ENCODE measurements around the gene PAQR5. TPM values are rescaled to one million over a fixed set of nuclear protein-coding genes. Genes with fewer than 3 reads are reported as not detected.

PAQR5 gene
- total and polyA plus RNA-seq, 2 donors (not counting 3 experiments of a cell fraction or from before 2014, with no cell fraction given) = 0.08 to 0.09 TPM

- BruUV-seq (replicated peaks) = no TSS peak
- no peak overlapping the region for H2AFZ ChIP-seq (ENCODE audit: low read depth, low read length)
- intact Hi-C loops (cut with micrococcal nuclease) = no loop called here
- no peak overlapping the region for H3K9ac ChIP-seq (replicated peaks; ENCODE audit: extremely low read depth, insufficient read depth, low read length)
- H3K27ac ChIP-seq (ENCODE audit: insufficient read depth, low read depth, low read length) = no peak overlapping the region
- no peaks in the 10 kb centered on the region for H3K79me2 ChIP-seq (ENCODE audit: control insufficient read depth, insufficient read depth, low read length)
- no peak overlapping the region for H3K4me2 ChIP-seq (ENCODE audit: insufficient read depth, low read length)
- H3K9me3 ChIP-seq (replicated peaks; ENCODE audit: control insufficient read depth, insufficient read depth, low read length) = no peaks in the 10 kb centered on the region
- dilution Hi-C loops (cut with MboI; ENCODE audit: extremely low pct_ligation_motif_present, low sequenced_read_pairs) = no loop called here
- DNase-seq (ENCODE audit: low read depth, low spot score) (no peak), FAIRE-seq (no peak)
- peaks cover 10 to 18% of the 10 kb centered on the region in 2 experiments for H3K27me3 ChIP-seq (ENCODE audit: control insufficient read depth in 2 of 2, insufficient read depth in 2 of 2, low read length in 2 of 2)
- no peak overlapping the region for H3K4me3 ChIP-seq (replicated peaks in 1 of 3; ENCODE audit: insufficient read depth in 1 of 3, low read depth in 1 of 3, low read length in 3 of 3)
- ChIA-PET POLR2A (no interaction called here), CTCF (interaction anchor here (0.6 to 1.1 kb wide), 7 partner anchors 10 to 244 kb away, joined by 3 to 5 read pairs (median 3); no protein-coding TSS in a partner anchor)
- H3K9me1 ChIP-seq (replicated peaks; ENCODE audit: control insufficient read depth, extremely low read depth, insufficient read depth, low read length) = no peaks in the 10 kb centered on the region
- peaks cover 7% of the 10 kb centered on the region for H3K4me1 ChIP-seq (ENCODE audit: control insufficient read depth, extremely low read depth, insufficient read depth, low read length)
- TF ChIP-seq EZH2 (IDR thresholded peaks at IDR 0.05; ENCODE audit: borderline replicate concordance, low read depth, low read length, severe bottlenecking) (no peak), POLR2AphosphoS5 (IDR thresholded peaks at IDR 0.05; ENCODE audit: insufficient read depth, low read depth, low read length) (no peak), GATA2 (IDR thresholded peaks at IDR 0.05; ENCODE audit: insufficient read depth, insufficient read length, low read depth, low read length) (no peak), CTCF (IDR thresholded peaks at IDR 0.05; ENCODE audit: extremely low read depth in 1 of 2, insufficient read depth in 1 of 2, low read depth in 1 of 2, low read length in 2 of 2) (peak in 1 of 2 donors; percentile 15), FOS (IDR thresholded peaks at IDR 0.05; ENCODE audit: borderline replicate concordance, insufficient read depth, low read length) (no peak), JUN (IDR thresholded peaks at IDR 0.05; ENCODE audit: borderline replicate concordance, insufficient read depth, insufficient read length, low read depth) (no peak), MAX (IDR thresholded peaks at IDR 0.05; ENCODE audit: insufficient read depth, insufficient read length) (no peak), POLR2A (IDR thresholded peaks at IDR 0.05; ENCODE audit: low read depth, low read length) (no peak)
- no peaks in the 10 kb centered on the region for H4K20me1 ChIP-seq (replicated peaks; ENCODE audit: control insufficient read depth, extremely low read depth, insufficient read depth, low read length)
- no peaks in the 10 kb centered on the region for H3K36me3 ChIP-seq (ENCODE audit: control insufficient read depth in 2 of 2, extremely low read depth in 1 of 2, insufficient read depth in 2 of 2, low read length in 2 of 2)
Measured at GRCh38 chr15:69303337-69304181, 4.8 kb downstream of the PAQR5 start.

All from endothelial cell of umbilical vein (primary cell).